SU-DHL-6 (cell line): ENCODE measurements around the gene CNKSR3.

Experiments
- H2AFZ ChIP-seq: fragments of 200-600 bp; sonication (generic); 2 replicates; pipeline ENCODE4 v1.6.1; 2014; ENCODE audit warnings: low read depth, mild to moderate bottlenecking, moderate library complexity, mixed read lengths, antibody characterized with exemption, low read length; ENCODE audit not compliant: severe bottlenecking
- H3F3A ChIP-seq: fragments of 200-600 bp; shearing (Covaris generic); 2 replicates; pipeline ENCODE4 v1.6.0; 2016; ENCODE audit warnings: antibody characterized with exemption, mild to moderate bottlenecking; ENCODE audit not compliant: insufficient read depth
- H3K27ac ChIP-seq: fragments of 200-600 bp; sonication (generic); 2 replicates; pipeline ENCODE4 v1.5.1; 2016; ENCODE audit warnings: low read depth, mild to moderate bottlenecking, low read length, moderate library complexity, mixed read lengths
- H3K27me3 ChIP-seq: fragments of 200-600 bp; sonication (generic), shearing (Covaris generic); 2 replicates; pipeline ENCODE4 v1.6.0; 2014; ENCODE audit warnings: mild to moderate bottlenecking, low read length
- H3K36me3 ChIP-seq: fragments of 200-600 bp; sonication (generic); 2 replicates; pipeline ENCODE4 v1.6.1; 2014; ENCODE audit warnings: mild to moderate bottlenecking, low read length, mixed read lengths
- H3K4me2 ChIP-seq: fragments of 300-600, 200-600 bp; shearing (Covaris generic), sonication (generic); 2 replicates; pipeline ENCODE4 v1.6.0; 2014; ENCODE audit warnings: low read length, low read depth, mild to moderate bottlenecking; ENCODE audit not compliant: poor library complexity, severe bottlenecking
- H3K4me3 ChIP-seq: fragments of 200-600 bp; sonication (generic); 2 replicates; pipeline ENCODE4 v1.5.1; 2014; ENCODE audit warnings: antibody characterized with exemption, low read length, mild to moderate bottlenecking, mixed read lengths; ENCODE audit not compliant: insufficient read depth, poor library complexity, severe bottlenecking
- H3K79me2 ChIP-seq: fragments of 200-600 bp; sonication (generic); 2 replicates; pipeline ENCODE4 v1.6.1; 2014; ENCODE audit warnings: mild to moderate bottlenecking, low read length, moderate library complexity; ENCODE audit not compliant: insufficient read depth
- H3K9ac ChIP-seq: fragments of 200-600 bp; sonication (generic); 2 replicates; pipeline ENCODE4 v1.7.0; 2014; ENCODE audit warnings: mild to moderate bottlenecking, low read length
- H3K9me2 ChIP-seq: fragments of 200-600 bp; sonication (generic); replicated peaks from 2 replicates; pipeline ENCODE4 v1.6.1; 2014; ENCODE audit warnings: low read length; ENCODE audit not compliant: insufficient read depth
- H3K9me3 ChIP-seq: fragments of 200-600 bp; sonication (generic); 2 replicates; pipeline ENCODE4 v1.6.1; 2014; ENCODE audit warnings: low read length, mixed read lengths; ENCODE audit not compliant: insufficient read depth
- H4K20me1 ChIP-seq: fragments of 200-600 bp; sonication (generic); 2 replicates; pipeline ENCODE4 v1.6.1; 2014; ENCODE audit warnings: low read depth, mild to moderate bottlenecking, antibody characterized with exemption, low read length, moderate library complexity, mixed read lengths
- EZH2phosphoT487 ChIP-seq: fragments of 200-600 bp; sonication (generic), shearing (Covaris generic); conservative IDR thresholded peaks from 2 replicates; pipeline ENCODE4 v1.6.1; 2018; ENCODE audit warnings: mild to moderate bottlenecking, antibody characterized with exemption, low read length, moderate library complexity, mixed read lengths
- TF ChIP-seq, protein P1 (sequence below): fragments of 200-600 bp; sonication (generic); IDR thresholded peaks from one replicate; pipeline ENCODE4 v1.5.1; 2017; ENCODE audit warnings: antibody characterized with exemption, mild to moderate bottlenecking, low read length, moderate library complexity; ENCODE audit not compliant: insufficient read depth, poor library complexity, severe bottlenecking

Gene CNKSR3

GRCh38 chr6:154549179-154549578 lies 38.7 kb upstream of the CNKSR3 start:
- no peaks in the 10 kb centered on the region for H3K79me2 ChIP-seq
- H3K27ac ChIP-seq: no peak overlapping the region
- H3K27me3 ChIP-seq: no peaks in the 10 kb centered on the region
- H3K4me3 ChIP-seq: no peak overlapping the region
- H3K9me2 ChIP-seq: no peaks in the 10 kb centered on the region
- no peak overlapping the region for H3K4me2 ChIP-seq
- H2AFZ ChIP-seq: no peak overlapping the region
- TF ChIP-seq EZH2phosphoT487: no peak
- TF ChIP-seq, protein P1, sequence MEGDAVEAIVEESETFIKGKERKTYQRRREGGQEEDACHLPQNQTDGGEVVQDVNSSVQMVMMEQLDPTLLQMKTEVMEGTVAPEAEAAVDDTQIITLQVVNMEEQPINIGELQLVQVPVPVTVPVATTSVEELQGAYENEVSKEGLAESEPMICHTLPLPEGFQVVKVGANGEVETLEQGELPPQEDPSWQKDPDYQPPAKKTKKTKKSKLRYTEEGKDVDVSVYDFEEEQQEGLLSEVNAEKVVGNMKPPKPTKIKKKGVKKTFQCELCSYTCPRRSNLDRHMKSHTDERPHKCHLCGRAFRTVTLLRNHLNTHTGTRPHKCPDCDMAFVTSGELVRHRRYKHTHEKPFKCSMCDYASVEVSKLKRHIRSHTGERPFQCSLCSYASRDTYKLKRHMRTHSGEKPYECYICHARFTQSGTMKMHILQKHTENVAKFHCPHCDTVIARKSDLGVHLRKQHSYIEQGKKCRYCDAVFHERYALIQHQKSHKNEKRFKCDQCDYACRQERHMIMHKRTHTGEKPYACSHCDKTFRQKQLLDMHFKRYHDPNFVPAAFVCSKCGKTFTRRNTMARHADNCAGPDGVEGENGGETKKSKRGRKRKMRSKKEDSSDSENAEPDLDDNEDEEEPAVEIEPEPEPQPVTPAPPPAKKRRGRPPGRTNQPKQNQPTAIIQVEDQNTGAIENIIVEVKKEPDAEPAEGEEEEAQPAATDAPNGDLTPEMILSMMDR: no peak
- H3K36me3 ChIP-seq: no peaks in the 10 kb centered on the region
- no peak overlapping the region for H3K9ac ChIP-seq
- H3F3A ChIP-seq: no peaks in the 10 kb centered on the region
- H3K9me3 ChIP-seq: no peaks in the 10 kb centered on the region
- no peaks in the 10 kb centered on the region for H4K20me1 ChIP-seq

- H2AFZ ChIP-seq: no peak overlapping the region
These were observed 37.8 kb upstream of the CNKSR3 start for GRCh38 chr6:154548130-154548830.

GRCh38 chr6:154543628-154544027 lies 33.1 kb upstream of the CNKSR3 start:
- Histone ChIP-seq H3K9ac (no peak overlapping the region), H3K9me2 (no peaks in the 10 kb centered on the region), H2AFZ (no peak overlapping the region), H3K36me3 (no peaks in the 10 kb centered on the region), H3K4me2 (no peak overlapping the region), H3K79me2 (no peaks in the 10 kb centered on the region), H4K20me1 (no peaks in the 10 kb centered on the region), H3K4me3 (no peak overlapping the region), H3F3A (no peaks in the 10 kb centered on the region), H3K27ac (no peak overlapping the region), H3K27me3 (no peaks in the 10 kb centered on the region), H3K9me3 (no peaks in the 10 kb centered on the region)
- TF ChIP-seq, protein P1: no peak
- no peak for TF ChIP-seq EZH2phosphoT487

More at GRCh38 chr6:154548130-154548830, 37.8 kb upstream of the CNKSR3 start:
- Histone ChIP-seq H3K79me2 (no peaks in the 10 kb centered on the region), H3K27me3 (no peaks in the 10 kb centered on the region), H4K20me1 (no peaks in the 10 kb centered on the region), H3K4me2 (no peak overlapping the region), H3K9me2 (no peaks in the 10 kb centered on the region), H3K27ac (no peak overlapping the region), H3K9ac (no peak overlapping the region), H3F3A (no peaks in the 10 kb centered on the region), H3K4me3 (no peak overlapping the region), H3K9me3 (no peaks in the 10 kb centered on the region), H3K36me3 (no peaks in the 10 kb centered on the region)
- TF ChIP-seq, protein P1: no peak
- TF ChIP-seq EZH2phosphoT487: no peak
